ENCODE results near the gene SDK1. TPM values are rescaled to one million over a fixed set of nuclear protein-coding genes. Genes with fewer than 3 reads are reported as not detected.

Gene SDK1
- total and polyA plus RNA-seq, 2 of the 8 experiments (the other 6 are each of a cell fraction or from before 2014, with no cell fraction given) = 3.3 to 7.2 TPM

DNA sequence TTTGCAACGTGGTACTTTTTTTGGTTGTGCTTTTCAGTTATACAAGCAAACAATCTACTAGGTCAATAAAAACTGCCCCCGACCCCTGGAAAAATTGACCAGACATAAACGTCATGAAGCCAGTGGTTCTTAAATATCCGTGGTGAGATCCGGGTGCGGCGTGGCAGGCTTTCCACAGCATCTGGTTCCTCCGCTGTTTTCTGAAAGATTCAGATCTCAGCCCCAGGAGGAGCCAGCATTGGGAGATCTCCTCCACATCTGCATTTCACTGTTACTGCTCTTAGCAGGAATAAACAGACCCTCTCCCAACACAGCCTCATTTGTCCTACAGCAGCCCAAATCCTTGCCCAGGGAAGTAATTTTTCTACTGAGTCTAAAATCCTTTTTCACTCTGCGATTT lies 716.7 kb downstream of the SDK1 start:
- H2AFZ ChIP-seq (ENCODE audit: low read length) = no peak overlapping the region
- no peak overlapping the region for H3K4me2 ChIP-seq (ENCODE audit: insufficient read depth in 1 of 2, low read depth in 2 of 2, low read length in 2 of 2)
- no peak overlapping the region for H4K91ac ChIP-seq (replicated peaks; ENCODE audit: insufficient read length, low read length)
- no peak overlapping the region for H3K23ac ChIP-seq (ENCODE audit: insufficient read length)
- DNase-seq (ENCODE audit: low read depth in 1 of 2, low spot score in 2 of 2) = no peak
- TF ChIP-seq SIX5 (IDR thresholded peaks at IDR 0.05; ENCODE audit: low read depth, low read length) (no peak), BACH1 (IDR thresholded peaks at IDR 0.05; ENCODE audit: low read length) (no peak), TEAD4 (IDR thresholded peaks at IDR 0.05; ENCODE audit: low read depth, low read length) (no peak), TAF7 (optimal IDR thresholded peaks at IDR 0.05; ENCODE audit: borderline replicate concordance, low read depth, low read length) (no peak), RNF2 (IDR thresholded peaks at IDR 0.05; ENCODE audit: borderline replicate concordance, low read depth, low read length, missing control alignments, poor library complexity, severe bottlenecking) (no peak), EZH2 (IDR thresholded peaks at IDR 0.05; ENCODE audit: low read depth, low read length, severe bottlenecking) (no peak)
- no peak overlapping the region for H3K27ac ChIP-seq (ENCODE audit: low read depth, low read length)
- H2BK20ac ChIP-seq (ENCODE audit: low read length) = no peak overlapping the region
- H3K23me2 ChIP-seq (ENCODE audit: low read depth, low read length) = no peaks in the 10 kb centered on the region
- H2BK15ac ChIP-seq (ENCODE audit: low read length) = no peak overlapping the region
- ChIA-PET CTCF (ENCODE audit: partially characterized antibody) (interaction anchor here (0.7 kb wide), 1 partner anchor 13 kb away, joined by 3 read pairs; no protein-coding TSS in a partner anchor), POLR2A (ENCODE audit: partially characterized antibody) (interaction anchor here (0.7 kb wide), 1 partner anchor 10 kb away, joined by 3 read pairs; no protein-coding TSS in a partner anchor)
- H3K18ac ChIP-seq (ENCODE audit: extremely low read depth, low read length) = no peak overlapping the region
- no peak overlapping the region for H2BK12ac ChIP-seq (ENCODE audit: low read depth, low read length)
- H3K4me3 ChIP-seq (ENCODE audit: extremely low read depth in 1 of 4, insufficient read depth in 2 of 4, low read depth in 3 of 4, low read length in 4 of 4) = no peak overlapping the region
- WGBS, 2 experiments (ENCODE audit: extremely low coverage in 1 of 2, insufficient coverage in 1 of 2, insufficient read length in 1 of 2, insufficient replicate concordance in 2 of 2, low coverage in 1 of 2, low lambda C conversion rate in 2 of 2, missing lambda C conversion rate in 1 of 2) = 94% methylated on average over 9 of the region's 9 CpGs; no CpG with 5 or more reads in 1 of the 2 experiments
- H3K14ac ChIP-seq (ENCODE audit: insufficient read length) = no peak overlapping the region
- peaks cover 15 to 17% of the 10 kb centered on the region in 2 experiments for H3K9me3 ChIP-seq (ENCODE audit: insufficient read depth in 2 of 2, low read depth in 1 of 2, low read length in 1 of 2)
- no peaks in the 10 kb centered on the region for H3K79me2 ChIP-seq (ENCODE audit: control insufficient read depth in 1 of 2, insufficient read depth in 2 of 2, low read length in 2 of 2)
- H2BK120ac ChIP-seq (replicated peaks; ENCODE audit: low read depth, low read length) = no peak overlapping the region
- no peak overlapping the region for H2AK5ac ChIP-seq (ENCODE audit: low read depth, low read length)
- no peak overlapping the region for H3K4ac ChIP-seq (replicated peaks; ENCODE audit: insufficient read length, low read depth, low read length)
- no peak overlapping the region for H4K8ac ChIP-seq (ENCODE audit: extremely low read depth, insufficient read depth, low read length)
- H3K27me3 ChIP-seq (replicated peaks in 1 of 4; ENCODE audit: control insufficient read depth in 3 of 4, extremely low read depth in 1 of 4, insufficient read depth in 3 of 4, low read length in 3 of 4) = no peaks in the 10 kb centered on the region
- no peak overlapping the region for H4K5ac ChIP-seq (ENCODE audit: insufficient read length, low read depth, low read length)
- no peak overlapping the region for H2BK5ac ChIP-seq (ENCODE audit: low read depth, low read length)
- H3K36me3 ChIP-seq (ENCODE audit: control insufficient read depth in 2 of 4, insufficient read depth in 4 of 4, low read length in 3 of 4) = no peaks in the 10 kb centered on the region; a peak in 1 of 8 replicates
- H3K56ac ChIP-seq (replicated peaks; ENCODE audit: insufficient read length, low read depth, low read length) = no peak overlapping the region
- FAIRE-seq = no peak
- no peaks in the 10 kb centered on the region for H3K4me1 ChIP-seq (replicated peaks in 1 of 4; ENCODE audit: control insufficient read depth in 3 of 4, insufficient read depth in 4 of 4, low read length in 3 of 4)
- no peak overlapping the region for H3K9ac ChIP-seq (replicated peaks in 1 of 4; ENCODE audit: extremely low read depth in 1 of 4, low read depth in 3 of 4, low read length in 3 of 4)
- no peaks in the 10 kb centered on the region for H3K79me1 ChIP-seq (ENCODE audit: low read depth, low read length)
- no peaks in the 10 kb centered on the region for H4K20me1 ChIP-seq (replicated peaks in 1 of 2; ENCODE audit: control insufficient read depth in 1 of 2, insufficient read depth in 2 of 2, low read length in 2 of 2)
